ENCODE results near the gene IL36A. TPM values are rescaled to one million over a fixed set of nuclear protein-coding genes. Genes with fewer than 3 reads are reported as not detected.

IL36A gene
- total RNA-seq, 1 experiment from 2014 or later, result not detected

DNA sequence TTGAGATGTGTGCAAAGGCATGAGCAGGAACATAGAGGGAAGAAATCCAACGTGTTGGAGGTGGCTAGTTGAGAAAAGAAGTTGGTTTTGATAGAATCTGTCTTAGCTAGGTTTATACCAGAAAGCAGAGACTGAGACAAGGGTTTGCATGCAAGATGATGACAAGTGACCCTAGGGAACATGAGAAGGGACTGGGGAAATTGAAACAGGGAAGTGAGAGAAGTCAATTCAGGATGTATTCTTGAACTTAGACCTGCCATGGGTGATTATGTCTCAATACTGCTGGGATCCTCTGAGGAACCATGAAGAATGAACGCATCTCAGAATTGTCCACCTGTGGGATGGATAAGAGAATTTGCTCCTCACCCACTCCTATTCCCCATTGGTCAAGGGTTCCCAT, 20.5 kb downstream of the IL36A start:
- Histone ChIP-seq H3K4me1 (ENCODE audit: insufficient read depth, low read length, poor library complexity, severe bottlenecking) (no peaks in the 10 kb centered on the region), H3K27ac (ENCODE audit: low read depth, low read length, poor library complexity, severe bottlenecking) (no peak overlapping the region), H3K27me3 (replicated peaks; ENCODE audit: insufficient read depth, low read depth, low read length, poor library complexity) (peaks cover 86% of the 10 kb centered on the region), H3K9me3 (ENCODE audit: low read depth, low read length, poor library complexity, severe bottlenecking) (no peaks in the 10 kb centered on the region), H3K4me3 (ENCODE audit: low read depth, low read length, poor library complexity, severe bottlenecking) (no peak overlapping the region), H3K36me3 (ENCODE audit: insufficient read depth, low read length, poor library complexity, severe bottlenecking) (no peaks in the 10 kb centered on the region)
- intact Hi-C loops (cut with micrococcal nuclease; ENCODE audit: unreplicated experiment), result no loop called here
- no TSS peak for BruUV-seq (replicated peaks)
- POLR2A ChIA-PET (ENCODE audit: low non-redundant PET), result no interaction called here
- no peak for DNase-seq (ENCODE audit: low spot score)
- no peak for TF ChIP-seq EZH2 (IDR thresholded peaks at IDR 0.05; ENCODE audit: borderline replicate concordance, low read depth, low read length, poor library complexity, severe bottlenecking)
- TF ChIP-seq CTCF (conservative IDR thresholded peaks at IDR 0.05; ENCODE audit: low read depth, low read length), result no peak
- CTCF ChIA-PET, result no interaction called here

GRCh38 chr2:113027691-113028090, 22.4 kb downstream of the IL36A start:
- POLR2A ChIA-PET (ENCODE audit: low non-redundant PET), result no interaction called here
- CTCF ChIA-PET, result no interaction called here
- BruUV-seq (replicated peaks), result no TSS peak

GRCh38 chr2:113028112-113028511, 22.9 kb downstream of the IL36A start:
- intact Hi-C loops (cut with micrococcal nuclease; ENCODE audit: unreplicated experiment), result no loop called here
- Histone ChIP-seq H3K4me1 (ENCODE audit: insufficient read depth, low read length, poor library complexity, severe bottlenecking) (no peaks in the 10 kb centered on the region), H3K9me3 (ENCODE audit: low read depth, low read length, poor library complexity, severe bottlenecking) (no peaks in the 10 kb centered on the region), H3K27ac (ENCODE audit: low read depth, low read length, poor library complexity, severe bottlenecking) (no peak overlapping the region), H3K4me3 (ENCODE audit: low read depth, low read length, poor library complexity, severe bottlenecking) (no peak overlapping the region), H3K36me3 (ENCODE audit: insufficient read depth, low read length, poor library complexity, severe bottlenecking) (no peaks in the 10 kb centered on the region), H3K27me3 (replicated peaks; ENCODE audit: insufficient read depth, low read depth, low read length, poor library complexity) (peaks cover 78% of the 10 kb centered on the region)
- no TSS peak for BruUV-seq (replicated peaks)
- no peak for DNase-seq (ENCODE audit: low spot score)
- TF ChIP-seq EZH2 (IDR thresholded peaks at IDR 0.05; ENCODE audit: borderline replicate concordance, low read depth, low read length, poor library complexity, severe bottlenecking), result no peak
- no peak for TF ChIP-seq CTCF (conservative IDR thresholded peaks at IDR 0.05; ENCODE audit: low read depth, low read length)
- POLR2A ChIA-PET (ENCODE audit: low non-redundant PET), result no interaction called here
- CTCF ChIA-PET, result no interaction called here

More at GRCh38 chr2:113027691-113028090, 22.4 kb downstream of the IL36A start:
- DNase-seq (ENCODE audit: low spot score), result no peak
- Histone ChIP-seq H3K27ac (ENCODE audit: low read depth, low read length, poor library complexity, severe bottlenecking) (no peak overlapping the region), H3K27me3 (replicated peaks; ENCODE audit: insufficient read depth, low read depth, low read length, poor library complexity) (peaks cover 79% of the 10 kb centered on the region), H3K4me3 (ENCODE audit: low read depth, low read length, poor library complexity, severe bottlenecking) (no peak overlapping the region), H3K9me3 (ENCODE audit: low read depth, low read length, poor library complexity, severe bottlenecking) (no peaks in the 10 kb centered on the region), H3K36me3 (ENCODE audit: insufficient read depth, low read length, poor library complexity, severe bottlenecking) (no peaks in the 10 kb centered on the region), H3K4me1 (ENCODE audit: insufficient read depth, low read length, poor library complexity, severe bottlenecking) (no peaks in the 10 kb centered on the region)
- intact Hi-C loops (cut with micrococcal nuclease; ENCODE audit: unreplicated experiment), result no loop called here
- no peak for TF ChIP-seq EZH2 (IDR thresholded peaks at IDR 0.05; ENCODE audit: borderline replicate concordance, low read depth, low read length, poor library complexity, severe bottlenecking)
- TF ChIP-seq CTCF (conservative IDR thresholded peaks at IDR 0.05; ENCODE audit: low read depth, low read length), result no peak

Measured in A673 (cell line).